HG03571 (cell line): ENCODE measurements around the gene UBQLN1.
"Not testable (repeated sequence)": the region's sequence is repeated elsewhere in the genome, so short reads cannot be mapped to it uniquely, and the experiment has no call there.

Experiments
- ATAC-seq: cut with Tn5 transposase; IDR thresholded peaks from one replicate; pipeline ENCODE4 v1.9.1; 2021; ENCODE audit not compliant: unreplicated experiment

The UBQLN1 gene

DNA sequence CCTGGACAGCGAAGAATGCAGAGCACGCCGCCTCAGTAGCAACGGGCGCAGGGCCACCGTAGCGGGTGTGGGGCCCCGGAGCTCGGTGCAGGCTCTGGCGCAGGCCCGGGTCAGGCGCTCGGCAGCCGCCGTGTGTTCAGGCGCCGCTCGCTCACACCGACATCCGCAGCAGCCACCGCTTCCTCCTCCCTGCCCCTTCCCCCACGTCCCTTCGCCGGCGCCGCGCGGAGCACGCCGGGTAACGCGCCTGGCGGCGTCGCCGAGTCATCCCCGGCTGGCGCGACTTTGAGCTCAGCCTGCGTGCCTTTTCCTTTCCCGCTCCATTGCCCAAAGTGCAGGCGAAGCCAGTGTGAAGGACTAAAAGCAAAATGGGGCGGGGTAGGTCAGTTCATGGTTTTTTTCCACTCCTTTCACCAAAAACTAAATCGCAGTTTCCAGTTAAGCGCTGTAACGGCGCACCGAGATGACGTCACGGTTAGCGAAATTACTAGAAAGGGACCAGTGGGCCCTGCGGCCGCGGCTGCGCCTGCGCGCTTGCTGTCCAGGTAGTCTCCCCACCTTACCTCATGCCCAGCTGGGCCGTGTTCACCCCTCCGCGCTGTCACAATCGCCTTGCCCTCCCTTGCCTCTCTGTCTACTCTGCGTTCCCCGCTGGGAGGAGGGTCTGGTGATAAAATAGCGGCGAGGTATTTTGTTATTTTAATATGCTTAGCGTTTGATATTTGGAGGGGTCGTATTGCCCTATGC, at the start of gene UBQLN1:
Gene UBQLN1, minus strand, starts transcription at position 191 of the 747 bp plus-strand sequence. CDS start 279 bp downstream, outside the sequence.
- ATAC-seq: peak; percentile 75

DNA sequence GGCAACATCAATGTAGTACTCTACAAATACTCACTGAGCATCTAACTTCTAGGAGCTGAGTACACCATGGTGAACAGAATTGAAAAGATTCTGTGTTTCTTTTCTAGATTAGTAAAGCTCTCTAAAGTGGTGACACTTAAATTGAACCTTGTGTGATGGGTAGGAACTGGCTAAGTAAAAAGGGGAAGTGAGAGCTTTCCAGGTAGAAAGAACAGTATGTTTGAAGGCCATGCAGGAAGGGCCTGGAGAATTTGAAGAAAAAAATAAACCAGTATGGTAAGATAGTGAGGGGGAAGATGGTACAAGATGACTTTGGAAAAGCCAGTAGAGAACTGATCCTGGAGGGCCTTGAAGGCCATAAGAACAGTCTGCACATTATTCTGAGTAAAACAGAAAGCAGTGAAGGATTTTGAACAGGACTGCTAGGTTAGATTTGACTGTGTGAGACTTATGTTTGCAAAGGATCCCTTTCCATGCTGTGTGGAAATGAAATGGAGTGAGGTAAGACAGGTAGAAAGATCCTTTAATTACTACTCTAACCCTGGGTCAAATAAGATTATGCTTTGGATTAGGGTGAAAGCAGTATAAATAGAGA, 46.7 kb upstream of the UBQLN1 start:
- ATAC-seq: no peak

DNA sequence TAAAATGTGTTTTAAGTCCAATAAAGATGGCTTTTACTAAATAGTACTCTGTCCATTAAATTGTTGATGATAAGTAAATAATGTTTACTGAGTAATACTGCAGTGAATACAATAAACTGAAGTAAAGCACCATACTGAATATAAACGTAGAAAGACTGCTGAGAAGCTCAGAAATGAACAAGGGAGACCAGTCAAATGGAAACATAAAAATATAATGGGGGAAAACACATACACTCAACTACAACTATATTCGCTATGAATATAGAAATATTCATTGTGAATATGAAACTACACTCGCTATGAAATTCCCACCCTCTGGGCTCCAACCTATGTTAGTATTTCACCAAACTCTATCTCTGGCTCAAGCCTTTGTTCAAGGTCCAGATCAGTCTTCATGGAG, 41.9 kb upstream of the UBQLN1 start:
- no peak for ATAC-seq

DNA sequence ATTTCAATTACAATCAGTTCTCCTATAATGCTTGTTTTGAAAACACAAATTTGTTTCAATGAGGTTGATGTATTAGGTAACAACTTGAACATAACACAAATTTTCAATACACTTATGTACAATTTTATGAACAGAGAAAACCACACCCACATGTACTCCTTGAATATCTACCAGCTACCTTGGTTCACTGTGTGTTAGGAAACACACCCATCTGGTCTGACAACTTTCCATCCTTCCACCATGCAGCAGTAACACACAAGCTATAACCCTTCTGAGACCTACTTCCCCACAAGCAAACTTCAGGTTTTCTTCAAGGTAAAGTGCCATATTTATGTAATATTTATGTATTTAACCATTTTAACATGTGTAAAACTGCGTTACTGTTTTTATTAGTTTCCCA, 36.4 kb upstream of the UBQLN1 start:
- ATAC-seq: no peak

DNA sequence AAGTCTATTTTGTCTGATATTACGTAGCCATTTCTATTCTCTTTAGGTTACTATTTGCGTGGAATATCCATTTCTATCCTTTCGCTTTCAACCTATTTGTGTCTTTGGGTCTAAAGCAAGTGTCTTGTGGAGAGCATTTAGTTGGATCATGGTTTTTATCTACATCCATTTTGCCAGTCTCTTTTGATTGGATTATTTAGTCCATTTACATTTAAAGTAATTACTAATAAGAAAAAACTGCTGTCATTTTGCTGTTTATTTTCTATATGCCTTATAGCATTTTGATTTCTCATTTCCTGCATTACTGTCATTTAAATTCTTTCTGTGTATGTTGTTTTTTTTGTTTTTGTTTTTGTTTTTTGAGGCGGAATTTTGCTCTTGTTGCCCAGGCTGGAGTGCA, 26.0 kb upstream of the UBQLN1 start:
- ATAC-seq: no peak

DNA sequence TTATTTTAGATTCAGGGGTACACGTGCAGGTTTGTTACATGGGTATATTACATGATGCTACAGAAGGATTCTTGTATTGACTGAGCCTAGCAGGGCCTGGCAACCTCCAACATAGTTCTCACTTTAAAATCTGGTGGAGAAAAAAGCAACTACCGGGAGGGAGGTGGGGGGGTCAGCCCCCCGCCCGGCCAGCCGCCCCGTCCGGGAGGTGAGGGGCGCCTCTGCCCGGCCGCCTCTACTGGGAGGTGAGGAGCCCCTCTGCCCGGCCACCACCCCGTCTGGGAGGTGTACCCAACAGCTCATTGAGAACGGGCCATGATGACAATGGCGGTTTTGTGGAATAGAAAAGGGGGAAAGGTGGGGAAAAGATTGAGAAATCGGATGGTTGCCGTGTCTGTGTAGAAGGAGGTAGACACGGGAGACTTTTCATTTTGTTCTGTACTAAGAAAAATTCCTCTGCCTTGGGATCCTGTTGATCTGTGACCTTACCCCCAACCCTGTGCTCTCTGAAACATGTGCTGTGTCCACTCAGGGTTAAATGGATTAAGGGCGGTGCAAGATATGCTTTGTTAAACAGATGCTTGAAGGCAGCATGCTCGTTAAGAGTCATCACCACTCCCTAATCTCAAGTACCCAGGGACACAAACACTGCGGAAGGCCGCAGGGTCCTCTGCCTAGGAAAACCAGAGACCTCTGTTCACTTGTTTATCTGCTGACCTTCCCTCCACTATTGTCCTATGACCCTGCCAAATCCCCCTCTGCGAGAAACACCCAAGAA, 21.0 kb upstream of the UBQLN1 start:
- not testable (repeated sequence) for ATAC-seq

DNA sequence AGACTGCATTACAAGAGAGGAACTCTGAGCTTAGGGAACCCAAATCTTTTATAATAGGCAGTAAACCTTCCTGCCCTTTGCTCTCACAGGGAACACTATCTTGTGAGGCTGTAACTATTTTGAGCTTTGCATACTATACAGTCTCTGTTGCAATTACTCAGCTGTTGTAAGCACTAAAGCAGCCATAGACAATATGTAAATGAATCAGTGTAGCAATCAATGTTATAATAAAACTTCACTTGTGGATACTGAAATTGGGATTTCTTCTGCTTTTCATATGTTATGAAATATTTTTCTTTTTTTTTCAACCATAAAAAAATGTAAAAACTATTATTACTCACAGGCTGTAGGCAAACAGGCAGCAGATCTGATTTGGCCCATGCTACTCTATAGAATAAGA, 16.7 kb upstream of the UBQLN1 start:
- ATAC-seq: no peak

DNA sequence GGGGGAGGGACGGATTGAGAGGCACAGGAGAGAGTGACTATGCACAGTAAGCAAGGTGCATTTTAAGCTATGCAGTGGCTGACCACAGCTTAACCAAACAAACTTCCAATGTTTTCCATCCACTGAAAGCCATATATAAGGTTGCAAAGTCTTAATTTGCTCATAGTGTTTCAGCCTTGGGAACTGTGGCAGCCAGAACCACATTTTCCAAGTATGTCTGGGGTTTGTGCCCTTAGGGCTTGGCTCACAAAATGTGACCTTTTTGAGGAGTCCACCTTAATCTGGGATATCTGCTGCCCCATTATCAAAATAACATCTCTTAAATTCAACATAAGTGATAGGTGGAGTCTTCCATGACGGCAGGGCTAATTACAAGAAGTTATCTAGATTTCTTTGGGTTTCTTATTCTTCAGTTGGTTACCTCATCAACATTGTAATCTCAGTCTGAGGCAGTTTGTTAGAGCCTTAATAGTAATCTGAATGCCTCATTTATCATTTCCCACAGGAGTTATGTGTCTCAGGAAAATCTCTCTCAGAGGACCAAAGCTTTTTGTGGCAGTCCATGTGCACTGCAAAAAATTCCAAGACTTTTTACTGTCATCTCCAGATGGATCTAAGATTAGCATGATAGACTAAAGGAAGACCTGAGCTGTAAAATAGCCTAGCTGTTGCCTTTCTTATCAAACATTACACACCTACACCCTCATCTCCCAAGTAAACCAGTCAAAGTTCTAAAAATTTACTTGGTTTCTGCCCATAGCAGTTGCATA, 15.2 kb upstream of the UBQLN1 start:
- ATAC-seq: no peak

DNA sequence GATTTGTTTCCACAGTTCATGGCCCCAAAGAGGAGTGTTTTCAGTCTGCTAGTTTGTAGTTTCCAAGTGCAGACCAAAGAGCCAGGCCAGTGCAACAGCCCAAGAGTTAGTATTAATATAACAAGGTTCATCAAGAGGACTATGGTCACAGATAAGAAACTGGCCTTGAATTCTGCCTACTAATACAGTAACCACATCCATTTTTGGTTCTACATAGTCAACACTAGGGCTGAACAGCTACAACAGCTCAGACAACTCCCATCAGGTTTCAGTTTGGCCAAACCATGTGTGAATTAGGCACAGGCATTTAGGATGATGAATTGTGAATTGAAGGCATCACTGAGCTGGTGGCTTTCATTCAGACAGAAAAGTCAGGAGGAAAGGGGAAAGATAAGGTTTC, 13.8 kb upstream of the UBQLN1 start:
- ATAC-seq: no peak

DNA sequence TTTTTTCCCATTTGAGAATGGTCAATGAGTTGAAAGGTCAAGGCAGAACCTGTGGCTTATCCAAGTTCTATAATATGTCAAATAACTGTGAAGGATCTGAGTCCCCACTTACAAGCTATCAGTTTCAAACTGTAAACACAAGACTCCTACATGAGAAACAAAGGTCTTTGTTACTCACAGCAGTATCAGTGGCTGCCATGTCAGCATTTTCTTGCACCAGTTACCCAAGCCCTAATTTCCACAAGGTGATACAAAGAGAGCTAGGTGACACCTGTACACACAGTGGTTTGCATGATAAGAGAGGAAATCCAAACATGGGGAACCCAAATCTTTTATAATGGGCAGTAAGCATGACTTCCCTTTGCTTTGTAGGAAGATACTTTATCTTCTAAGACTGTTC, 8.0 kb upstream of the UBQLN1 start:
- ATAC-seq: no peak

DNA sequence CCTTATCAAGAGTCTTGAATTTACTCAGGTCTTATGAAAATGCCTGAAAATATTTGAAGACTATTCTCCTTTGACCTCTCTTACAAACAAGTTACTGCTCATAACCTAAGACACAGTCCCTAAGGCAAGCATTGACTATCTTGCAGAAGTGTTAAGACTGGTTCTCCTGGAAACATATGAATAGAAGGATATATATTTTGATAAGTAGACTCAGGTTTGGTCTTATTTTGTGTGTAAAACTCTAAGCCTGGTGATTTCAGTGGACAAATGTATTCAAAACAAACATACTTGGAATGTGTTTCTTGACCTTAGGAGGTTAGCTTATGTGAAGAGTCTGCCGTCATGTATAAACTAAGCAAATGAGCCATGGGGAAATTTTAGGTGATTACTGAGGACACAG, 7.5 kb upstream of the UBQLN1 start:
- no peak for ATAC-seq

DNA sequence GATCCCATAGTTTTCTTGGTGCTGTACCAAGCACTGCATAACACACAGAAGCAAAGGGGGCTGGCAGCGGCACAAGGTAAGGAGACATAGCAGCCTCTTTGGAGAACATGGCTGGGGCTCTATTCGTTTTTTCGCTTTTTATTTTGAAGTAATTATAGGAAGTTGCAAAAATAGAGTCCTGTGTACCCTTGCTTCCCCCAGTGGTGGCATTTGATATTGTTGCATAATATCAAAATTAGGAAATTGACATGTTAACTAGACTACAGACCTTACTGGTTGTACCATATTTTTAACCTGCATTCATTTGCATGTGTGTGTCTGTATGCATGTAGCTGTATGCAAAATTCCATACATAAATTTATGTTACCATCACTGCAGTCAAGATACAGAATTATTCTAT, 6.6 kb upstream of the UBQLN1 start:
- no peak for ATAC-seq

DNA sequence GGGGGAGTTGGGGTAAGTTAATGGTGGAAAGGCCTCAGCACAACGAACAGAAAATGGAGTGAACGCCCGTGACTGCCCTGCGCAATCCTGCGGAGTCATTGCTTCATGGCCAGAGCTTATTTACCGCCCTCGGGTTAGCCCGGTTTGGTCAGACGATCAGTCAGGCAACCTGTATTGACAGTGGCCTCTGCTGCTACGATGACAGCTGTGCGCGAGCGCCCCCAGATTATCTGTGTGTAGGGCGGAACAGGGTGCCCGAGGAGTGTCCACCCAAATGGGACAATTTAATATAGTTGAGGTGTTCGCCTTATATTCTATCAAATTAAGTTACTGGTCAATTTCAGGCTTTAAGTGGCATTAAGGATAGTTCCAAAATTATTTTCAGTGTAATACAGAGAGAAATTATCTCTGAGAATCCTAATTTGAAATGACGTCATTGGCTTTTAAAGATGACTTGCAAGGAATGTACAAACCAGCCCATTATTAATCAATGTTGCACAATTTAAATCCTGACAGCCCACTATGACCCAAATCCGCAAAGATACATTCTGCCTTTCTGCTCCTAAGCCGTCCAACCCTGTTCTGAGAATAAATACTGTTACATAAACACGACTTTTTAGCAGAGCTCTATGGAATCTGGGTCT, 879 bp upstream of the UBQLN1 start:
- peak; percentile 45 for ATAC-seq

DNA sequence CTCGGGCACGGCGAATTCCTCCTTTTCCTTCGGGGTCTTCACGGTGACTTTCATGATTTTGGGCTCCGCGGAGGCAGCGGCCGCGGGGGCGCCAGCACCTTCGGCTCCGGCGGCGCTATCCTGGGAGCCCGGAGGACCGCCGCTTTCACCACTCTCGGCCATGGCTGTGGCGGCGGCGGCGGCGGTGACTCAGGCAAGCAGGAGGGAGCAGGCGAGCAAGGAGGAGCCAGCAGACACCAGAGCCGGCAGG, 315 bp downstream of the UBQLN1 start:
- peak; percentile 42 for ATAC-seq

DNA sequence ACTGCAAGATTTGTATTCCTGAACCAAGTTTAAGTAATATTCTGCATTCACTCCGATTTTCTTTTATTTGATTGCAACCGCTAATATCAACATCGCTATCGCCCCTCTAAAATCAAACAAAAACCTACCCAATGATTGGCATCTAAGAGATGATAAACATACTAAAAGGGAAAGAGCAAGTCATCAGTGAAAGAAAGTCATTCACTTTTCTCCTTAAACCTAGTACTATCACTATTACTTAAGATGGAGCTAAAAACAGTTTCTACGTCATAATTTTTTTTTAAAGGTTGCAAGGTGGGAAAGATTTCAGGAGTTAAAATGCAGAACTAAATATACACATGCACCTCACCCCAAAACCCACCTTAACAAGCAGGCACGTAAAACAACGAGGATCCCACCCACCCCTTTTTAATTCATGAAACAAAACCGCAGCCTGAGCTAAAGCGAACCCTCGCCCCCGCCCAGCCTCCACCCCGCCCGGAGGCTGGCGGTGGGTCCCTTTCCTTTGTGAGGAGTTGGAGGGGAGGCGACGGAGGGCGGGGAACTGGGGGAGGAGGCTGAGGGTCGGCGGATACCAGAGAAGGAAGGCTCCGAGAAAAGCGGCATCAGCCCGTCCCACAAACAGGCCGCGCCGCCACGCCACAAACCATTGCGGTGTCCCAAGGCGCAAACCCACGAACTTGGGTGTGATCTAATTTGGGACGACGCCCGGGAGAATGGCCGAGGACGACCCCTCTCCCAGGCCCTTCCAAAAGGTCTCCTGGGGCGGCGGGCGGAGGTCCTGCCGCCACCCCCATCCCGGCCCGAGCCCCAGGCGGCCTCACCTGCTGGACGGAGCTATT, 861 bp downstream of the UBQLN1 start:
- ATAC-seq: peak; percentile 17

DNA sequence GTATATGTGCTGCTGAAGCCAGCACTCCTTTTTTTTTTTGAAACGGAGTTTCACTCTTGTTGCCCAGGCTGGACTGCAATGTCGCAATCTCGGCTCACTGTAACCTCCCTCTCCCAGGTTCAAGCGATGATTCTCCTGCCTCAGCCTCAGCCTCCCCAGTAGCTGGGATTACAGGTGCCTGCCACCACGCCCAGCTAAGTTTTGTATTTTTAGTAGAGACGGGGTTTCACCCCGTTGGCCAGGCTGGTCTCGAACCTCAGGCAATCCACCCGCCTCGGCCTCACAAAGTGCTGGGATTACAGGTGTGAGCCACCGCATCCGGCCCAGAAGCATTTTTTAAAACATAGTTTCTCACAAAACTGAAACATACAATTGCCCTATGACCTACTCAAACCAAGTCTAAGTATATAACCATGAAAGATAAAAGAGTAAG, 2.5 kb downstream of the UBQLN1 start:
- ATAC-seq: not testable (repeated sequence)

DNA sequence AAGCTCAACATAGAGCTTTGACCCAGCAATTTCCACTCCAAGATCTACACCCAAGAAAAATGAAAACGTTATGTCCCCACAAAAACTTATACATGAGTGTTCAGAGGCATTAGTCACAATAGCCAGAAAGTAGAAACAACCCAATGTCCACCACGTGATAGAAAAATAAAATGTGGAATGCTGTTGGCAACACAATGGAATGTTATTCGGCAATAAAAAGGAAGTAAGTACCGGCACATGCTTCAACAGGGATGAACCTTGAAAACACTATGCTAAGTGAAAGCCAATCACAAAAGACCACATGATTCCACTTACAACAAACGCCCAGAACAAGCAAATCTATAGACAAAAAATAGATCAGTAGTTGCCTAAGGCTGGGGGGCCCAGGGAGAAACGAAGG, 6.0 kb downstream of the UBQLN1 start:
- no peak for ATAC-seq

DNA sequence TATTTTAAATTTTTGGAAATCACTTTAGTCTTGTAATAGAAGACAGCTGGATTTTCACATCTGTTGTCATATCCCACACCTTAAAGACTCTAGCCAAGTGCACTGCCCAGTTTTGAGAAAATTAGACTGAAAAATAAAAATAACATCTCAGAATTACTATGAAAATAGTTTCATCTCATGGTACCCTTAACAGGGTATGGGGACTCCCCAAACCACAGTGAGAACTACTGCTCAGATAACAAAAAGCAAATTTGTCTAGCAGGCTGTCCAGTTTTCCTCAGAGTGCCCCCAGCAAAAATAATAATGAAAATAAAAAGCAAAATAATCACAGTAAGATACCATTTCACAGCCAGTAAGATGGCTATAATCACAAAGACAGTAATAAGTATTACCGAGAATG, 6.5 kb downstream of the UBQLN1 start:
- ATAC-seq: no peak

DNA sequence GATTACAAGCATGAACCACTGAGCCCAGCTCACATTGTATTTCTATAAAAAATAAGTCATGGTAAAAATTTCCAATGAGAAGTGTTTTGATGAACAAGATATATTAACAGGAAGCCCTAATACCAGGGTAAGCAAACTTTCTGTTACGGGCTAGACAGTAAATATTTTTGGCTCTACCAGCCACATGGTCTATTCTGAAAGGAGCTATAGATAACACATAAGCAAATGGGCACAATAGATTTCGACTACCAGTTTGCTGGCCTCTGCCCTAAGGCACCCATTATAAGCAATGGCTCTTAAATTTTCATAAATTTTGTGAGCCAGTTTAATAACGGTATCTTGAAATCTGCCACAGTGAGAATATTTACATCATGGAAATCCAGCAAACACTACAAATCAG, 8.1 kb downstream of the UBQLN1 start:
- ATAC-seq: no peak

DNA sequence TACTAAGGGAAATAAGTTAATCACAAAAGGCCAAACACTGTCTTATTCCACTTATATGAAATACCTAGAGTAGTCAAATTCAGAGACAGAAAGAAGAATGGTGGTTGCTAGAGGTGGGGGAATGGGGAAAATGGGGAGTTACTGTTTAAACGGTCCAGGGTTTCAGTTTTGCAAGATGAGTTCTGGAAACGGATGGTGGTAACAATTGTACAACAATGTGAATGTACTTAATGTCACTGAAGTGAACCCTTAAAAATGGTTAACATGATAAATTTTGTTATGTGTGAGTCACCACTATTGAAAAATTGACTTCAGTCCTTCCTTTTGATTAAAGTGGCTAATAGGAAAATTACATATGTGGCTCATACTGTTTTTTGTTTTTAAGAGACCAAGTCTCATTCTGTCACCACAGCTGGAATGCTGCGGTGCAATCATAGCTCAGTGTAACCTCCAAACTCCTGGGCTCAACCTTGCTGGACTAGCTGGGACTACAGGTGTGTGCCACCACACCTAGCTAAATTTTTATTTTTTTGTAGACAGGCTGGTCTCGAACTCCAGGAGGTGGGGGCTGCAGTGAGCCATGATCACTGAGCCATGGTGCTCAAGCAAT, 8.7 kb downstream of the UBQLN1 start:
- ATAC-seq: no peak
